ENCODE results near the gene SMG6.
"Not testable (repeated sequence)": the region's sequence is repeated elsewhere in the genome, so short reads cannot be mapped to it uniquely, and the experiment has no call there.

SMG6 gene

DNA sequence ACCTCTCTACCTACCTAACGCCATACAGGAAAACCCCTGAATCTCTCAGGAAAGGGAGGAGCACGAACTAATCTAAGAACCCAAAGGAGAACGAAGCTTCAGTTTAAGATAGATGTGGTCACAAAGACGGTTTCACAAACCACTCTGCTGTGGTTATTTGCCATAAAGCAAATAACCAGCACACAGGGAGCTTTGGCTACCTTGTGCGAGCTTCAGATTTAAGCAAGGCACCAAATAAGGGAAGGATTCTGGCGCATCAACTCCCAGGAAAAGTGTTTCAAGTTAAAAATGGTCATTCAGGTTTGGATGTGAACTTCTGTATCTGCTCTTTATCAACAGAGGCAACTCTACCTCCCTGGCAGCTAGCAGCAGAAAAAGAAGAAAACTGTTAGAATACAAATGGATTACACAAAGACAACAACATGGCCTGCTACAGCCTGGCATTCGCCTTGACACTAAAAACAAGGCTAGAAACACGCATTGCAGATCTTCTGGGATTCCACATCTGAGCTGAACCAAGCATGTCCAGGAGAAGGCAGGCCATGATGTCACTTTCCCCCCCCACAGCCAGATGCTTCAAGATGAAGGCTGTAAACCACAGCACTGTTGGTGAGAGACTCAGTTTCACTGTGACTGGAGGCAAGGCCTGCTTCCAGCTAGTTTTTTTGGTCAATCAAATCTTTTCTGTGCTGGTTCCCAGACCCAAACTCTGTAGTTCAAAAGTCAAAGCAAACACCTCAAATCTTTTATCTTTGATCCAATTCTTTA is 43.6 kb downstream of the SMG6 start:
- no peak for DNase-seq

DNA sequence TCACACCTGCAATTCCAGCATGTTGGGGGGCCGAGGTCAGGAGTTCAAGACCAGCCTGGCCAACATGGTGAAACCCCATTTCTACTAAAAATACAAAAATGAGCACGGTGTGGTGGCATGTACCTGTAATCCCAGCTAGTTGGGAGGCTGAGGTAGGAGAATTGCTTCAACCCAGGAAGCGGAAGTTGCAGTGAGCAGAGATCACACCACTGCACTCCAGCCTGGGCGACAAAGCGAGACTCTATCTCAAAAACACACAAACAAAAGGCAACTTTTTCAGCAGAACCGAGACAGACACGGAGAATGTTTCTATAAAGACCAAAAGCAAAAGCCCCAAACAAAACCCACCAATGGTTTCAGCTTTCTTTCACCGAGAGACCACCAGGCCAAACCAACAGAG is 44.8 kb downstream of the SMG6 start:
- DNase-seq = not testable (repeated sequence)

DNA sequence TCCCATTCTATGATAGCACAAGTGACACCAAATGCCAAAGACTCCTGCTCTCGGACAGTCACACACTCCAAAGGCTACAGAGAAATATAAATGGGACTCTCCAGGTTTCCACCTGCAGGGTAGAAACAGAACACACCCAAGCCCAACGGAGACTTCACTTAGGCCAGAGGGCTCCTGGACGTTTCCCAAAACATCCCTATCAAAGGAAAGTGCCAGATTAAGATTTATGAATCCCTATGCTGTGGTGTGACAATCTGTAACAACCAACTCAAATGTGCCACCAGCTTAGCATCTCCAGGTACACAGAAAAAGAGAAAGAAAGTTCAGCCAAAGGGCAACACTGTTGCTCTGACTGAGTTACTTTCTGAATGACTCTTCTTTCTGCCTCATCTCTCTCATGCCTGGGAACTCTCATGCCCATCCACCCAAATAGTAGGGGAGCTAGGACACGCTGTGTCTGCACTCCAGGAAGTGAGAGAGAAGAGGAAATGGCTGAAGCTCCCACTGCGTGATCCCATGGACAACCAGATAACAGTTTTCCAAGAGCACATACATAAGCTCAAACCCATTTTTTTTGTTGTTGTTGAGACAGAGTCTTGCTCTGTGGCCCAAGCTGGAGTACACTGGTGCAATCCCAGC is 49.7 kb downstream of the SMG6 start:
- DNase-seq = no peak

DNA sequence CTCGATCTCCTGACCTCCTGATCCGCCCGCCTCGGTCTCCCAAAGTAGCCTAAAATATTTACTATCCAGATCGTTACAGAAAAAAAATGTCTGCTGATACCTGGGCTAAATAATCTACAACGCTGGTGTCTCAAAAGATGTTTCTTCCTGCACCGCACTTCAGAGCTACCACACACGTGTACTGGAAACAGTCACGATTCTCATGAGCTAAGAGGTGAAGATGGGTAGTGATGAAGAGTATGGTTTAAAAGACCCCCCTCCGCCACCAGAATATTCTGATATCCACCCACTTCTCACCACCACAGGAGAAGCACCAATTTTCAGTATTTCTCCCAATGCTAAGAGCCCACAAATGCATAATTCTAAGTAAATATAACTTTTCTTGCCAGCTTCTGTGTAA is 50.2 kb downstream of the SMG6 start:
- no peak for DNase-seq

DNA sequence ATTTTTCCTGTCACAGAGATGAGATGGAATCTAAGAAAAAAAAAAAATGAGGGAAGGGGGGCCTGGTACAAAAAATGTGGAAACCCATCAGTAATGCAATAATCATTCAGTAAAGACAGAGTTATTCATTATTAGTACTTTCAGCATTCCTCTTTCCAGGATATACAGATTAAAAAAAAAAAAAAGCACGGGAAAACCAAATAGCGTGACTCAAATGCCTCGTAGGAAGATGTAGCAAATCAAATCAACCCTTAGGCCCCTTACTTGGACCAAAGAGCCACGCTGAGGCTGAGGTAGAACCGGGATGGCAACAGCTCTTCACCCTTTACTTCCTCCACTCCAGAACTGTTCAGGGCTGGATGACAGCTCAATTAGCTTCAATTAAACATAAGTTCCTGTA is 52.5 kb downstream of the SMG6 start:
- DNase-seq = no peak

DNA sequence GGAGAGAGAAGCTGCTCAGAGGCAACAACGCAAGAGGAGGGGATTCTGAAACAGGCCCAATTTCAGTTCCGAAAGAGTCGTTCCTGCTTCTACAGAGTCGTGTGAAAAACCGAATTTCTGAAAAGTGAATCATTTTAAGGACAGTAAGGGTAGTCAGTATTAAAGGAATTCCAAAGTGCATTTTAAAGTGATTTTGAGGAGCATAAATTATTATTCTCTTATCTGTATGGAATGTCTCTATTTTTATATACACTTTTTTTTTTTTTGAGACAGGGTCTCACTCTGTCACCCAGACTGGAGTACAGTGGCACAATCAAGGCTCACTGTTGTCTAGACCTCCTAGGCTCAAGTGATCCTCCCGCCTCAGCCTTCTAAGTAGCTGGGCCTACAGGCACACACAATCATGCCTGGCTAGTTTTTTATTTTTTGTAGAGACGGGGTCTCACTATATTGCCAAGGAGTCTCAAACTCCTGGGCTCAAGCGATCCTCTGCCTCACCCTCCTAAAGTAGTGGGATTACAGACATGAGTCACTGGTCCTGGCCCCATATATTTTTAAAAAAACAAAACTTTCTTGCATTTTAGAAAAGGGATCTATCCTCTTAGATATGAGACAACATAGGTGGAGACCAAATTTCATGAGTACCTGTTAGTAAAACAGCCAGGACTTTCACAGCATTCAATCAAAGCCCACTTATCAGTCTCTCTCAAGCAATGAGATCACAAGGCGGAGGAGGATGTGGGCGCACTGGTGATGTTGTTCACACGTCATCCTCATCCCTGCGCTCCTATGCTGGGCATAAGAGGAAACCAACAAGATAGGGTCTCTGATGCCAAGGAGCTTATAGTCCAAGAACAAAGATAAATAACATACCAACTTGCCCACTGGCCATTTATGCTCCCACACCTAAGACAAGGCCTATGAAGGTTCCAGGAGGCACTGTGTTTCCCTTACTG is 53.2 kb downstream of the SMG6 start:
- DNase-seq = no peak

DNA sequence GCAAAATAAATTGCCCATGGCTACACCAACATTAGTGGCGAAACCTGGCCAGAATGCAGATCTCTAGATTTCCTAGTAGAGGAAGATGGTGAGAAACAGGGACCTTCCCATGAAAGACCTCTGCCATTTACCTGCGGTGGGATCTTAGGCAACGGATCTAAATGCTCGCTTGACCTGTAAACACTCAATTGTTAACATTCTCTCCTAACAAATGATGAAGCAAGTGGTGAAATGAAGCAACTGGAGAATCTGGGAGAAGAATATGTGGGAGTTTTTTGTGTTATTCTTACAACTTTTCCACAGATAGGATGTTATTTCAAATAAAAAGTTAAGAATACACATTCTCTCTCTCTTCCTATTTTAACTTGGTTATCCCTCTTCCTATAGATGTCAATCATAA is 56.6 kb downstream of the SMG6 start:
- no peak for DNase-seq

DNA sequence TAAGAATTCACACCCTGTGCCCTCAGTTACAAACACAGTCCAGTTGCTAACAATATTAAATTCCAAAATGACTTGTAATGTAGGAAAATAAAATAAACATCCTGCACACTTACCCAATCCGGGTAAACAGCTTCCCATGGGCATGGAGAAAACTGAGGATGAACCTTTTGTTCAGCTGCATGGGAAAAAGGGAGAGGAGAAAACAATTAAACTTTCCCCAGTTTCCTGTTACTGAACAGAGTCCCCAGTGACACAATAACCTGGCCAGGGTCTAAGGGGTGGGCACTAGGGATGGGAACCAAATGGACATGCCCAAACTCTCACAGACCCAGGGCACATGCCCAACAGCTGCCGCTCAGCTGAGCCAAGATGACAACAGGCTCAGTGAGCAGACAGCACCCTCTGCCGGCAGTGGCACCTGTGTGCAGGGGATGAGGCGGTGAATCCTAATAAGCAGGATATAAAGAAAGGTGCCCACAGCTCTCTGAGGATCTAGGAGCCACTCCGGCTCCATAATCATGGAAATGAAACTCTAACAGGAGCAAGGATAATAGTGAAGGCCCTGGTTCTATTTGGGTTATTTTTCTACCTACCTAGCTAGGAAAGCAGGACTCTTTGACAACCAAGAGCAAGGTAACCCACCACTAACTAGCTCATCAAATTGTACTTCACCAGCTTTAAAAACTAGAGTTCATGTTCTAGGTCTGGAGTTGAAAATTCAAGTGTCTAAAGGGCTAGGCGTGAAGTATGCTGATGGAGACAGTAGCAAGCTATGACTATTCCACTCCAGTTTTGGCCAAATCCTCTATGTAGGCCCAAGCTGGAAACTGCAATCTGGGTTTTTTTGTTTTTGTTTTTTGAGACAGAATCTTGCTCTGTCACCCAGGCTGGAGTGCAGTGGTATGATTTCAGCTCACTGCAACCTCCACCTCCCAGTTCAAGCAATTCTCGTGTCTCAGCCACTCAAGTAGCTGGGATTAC is 58.8 kb downstream of the SMG6 start:
- DNase-seq = peak; percentile 29

DNA sequence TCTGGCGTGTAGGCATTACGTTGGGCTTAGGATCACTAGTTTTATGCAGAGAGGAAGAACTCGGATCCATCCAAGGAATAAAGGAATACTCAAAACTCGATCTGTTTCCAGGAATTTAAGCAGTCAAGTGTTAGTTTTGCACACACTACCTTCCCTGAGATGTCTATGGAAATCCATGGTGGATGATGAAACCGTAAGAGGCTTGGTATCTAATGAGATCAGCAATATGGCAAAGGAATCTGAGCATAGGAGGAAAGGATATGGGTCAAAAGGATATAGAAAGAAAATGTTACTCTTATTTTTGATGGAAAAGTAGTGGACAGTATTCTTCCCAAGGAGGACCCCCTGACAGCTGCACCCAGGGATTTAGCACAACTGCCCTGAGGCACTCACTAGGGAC is 59.6 kb downstream of the SMG6 start:
- DNase-seq = no peak

DNA sequence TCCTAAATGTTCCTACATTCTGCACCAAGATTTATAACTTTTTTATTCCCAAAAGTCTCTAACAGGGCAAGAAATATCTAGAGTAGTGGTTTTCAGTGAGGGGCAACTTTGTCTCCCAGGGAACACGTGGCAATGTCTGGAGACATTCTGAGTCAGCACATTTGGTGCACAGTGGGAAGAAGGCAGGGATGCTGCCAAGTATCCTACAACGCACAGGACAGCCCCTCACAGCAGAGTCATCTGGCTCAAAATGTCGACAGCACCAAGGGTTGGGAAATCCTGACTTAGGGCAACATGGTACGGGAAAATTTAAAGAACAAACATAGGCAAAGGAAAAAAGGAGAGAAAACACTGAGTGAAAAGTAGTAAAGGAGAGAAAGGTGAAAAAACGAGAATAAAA is 61.8 kb downstream of the SMG6 start:
- DNase-seq = no peak

DNA sequence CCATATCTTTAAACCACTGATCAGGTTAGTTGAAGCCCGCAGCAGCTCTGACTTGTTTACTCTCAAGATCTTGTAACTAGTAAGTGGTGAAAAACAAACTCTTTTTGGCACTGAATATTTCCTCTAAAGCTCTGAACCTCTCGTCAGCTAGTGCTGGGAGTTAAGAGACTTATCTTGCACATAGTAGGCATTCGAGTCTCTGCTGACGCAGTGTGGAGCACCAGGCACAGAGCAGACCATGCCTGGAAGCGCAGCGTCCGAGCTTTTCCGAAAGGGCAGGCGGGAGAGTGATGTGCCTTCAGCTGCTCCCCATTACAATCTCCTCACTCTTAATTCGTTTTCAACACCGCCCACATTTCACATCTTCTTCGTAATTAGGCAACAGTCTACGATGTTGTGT is 63.0 kb downstream of the SMG6 start:
- no peak for DNase-seq

DNA sequence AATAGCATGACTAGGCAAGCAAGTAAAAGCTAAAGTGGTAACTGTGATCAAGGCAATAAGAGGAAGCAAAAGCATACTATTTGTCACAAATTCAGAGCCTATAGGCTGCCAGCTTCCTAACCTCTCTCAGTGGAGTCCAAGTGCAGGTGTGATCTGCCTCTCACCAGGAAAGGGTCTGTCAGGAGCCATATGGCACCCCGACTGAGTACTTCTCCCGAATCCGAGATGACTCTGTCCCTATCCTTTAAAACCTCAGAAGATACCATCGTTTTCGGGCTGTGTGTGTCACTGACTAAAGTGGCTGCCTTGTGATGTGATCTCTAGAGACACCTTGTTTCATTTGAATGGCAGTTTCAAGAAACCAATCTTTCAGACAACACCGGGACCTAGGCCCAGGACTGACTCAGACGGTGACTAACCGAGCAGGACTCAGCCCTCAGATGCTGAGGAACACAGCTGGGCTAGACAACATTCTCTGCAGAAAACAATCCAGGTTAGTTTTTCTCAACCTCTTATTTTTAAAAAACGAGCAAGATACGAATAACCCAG is 63.6 kb downstream of the SMG6 start:
- DNase-seq = peak; percentile 31

DNA sequence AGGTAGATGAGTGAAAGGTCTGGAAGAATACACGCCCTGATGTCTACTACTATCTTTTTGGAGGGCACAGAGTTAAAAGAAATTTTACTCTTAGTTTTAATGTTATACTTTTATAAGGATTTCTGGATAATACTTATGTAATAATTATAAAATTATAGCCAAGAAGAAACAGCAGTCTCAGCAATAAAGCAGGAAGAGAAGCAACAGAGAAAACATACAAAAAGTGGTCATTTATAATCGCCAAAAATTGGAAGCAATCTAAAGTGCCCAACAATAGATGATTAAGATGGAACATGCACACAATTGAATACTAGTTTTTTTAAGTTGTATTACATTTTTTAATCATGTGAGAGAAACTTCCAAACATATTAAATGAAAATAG is 64.4 kb downstream of the SMG6 start:
- no peak for DNase-seq

DNA sequence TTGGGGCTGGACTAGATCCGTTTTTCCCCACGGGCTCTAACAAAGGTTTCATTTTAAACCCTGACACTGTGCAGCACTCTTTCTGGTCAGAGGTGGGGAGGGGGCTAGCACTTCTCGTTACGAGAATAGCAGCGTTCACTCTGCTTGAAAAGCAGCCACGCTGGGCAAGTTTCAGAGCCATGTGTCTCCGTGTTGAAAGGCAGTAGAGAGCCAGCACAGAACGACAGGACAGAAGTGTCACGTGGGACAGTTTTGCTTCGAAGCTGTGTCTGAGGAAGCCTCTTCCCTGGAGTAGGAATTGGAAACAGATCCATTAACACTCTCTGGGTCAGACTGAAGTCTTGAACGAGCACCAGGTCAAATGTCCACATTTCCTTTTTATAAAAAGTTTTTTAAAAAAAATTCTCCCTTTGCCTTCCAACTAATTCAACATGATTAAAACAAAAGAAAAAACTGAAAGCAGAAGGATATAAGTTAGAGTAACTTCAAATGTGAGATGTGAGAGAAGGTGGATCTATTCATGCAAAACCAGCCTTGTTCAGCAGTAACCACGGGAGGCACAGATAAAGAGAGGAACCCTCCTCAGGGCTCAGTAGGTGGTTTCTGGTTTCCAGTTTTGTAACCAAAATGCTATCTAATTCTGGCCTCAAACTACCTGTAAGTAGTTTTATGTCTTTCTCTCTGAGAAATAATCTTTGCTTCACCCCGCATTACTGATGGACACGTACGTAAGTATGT is 65.0 kb downstream of the SMG6 start:
- no peak for DNase-seq

DNA sequence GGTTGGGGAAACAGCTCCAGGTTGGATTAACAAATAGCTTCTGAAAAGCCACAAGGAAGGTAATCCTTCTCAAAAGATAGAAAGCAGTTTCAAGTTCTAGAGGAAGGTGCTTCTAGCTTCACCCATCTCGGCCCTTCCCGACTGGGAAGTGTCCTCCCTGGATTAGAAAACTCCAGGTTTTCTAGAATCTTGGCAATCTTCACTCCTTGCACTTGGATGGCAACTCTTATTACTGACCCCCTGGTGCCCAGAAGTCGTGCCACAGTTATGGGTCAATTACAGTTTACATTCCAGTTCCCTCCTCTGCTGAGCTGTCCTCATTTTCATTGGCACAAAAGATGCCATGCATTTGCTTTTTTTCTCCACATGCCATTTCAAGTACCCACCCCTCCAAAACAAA is 65.6 kb downstream of the SMG6 start:
- DNase-seq = no peak

DNA sequence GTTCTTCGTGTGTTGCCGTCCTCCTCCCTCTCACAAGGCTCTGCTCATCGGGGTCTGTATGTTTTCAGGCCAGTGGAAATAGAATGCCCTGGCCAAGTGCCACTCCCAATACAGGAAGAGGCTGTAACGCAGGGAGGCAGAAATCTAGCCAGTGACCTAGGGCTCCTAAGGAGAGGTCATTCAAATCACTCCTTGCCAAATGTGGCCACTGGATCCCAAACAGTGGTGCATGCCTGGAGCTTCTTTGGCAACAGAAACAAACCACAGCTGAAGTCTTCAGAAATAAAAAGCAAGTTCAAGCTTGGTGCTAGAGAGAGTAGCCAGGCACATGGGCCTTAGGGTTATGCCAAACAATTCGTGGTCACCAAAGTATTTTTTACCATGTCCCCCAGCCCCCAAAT is 66.1 kb downstream of the SMG6 start:
- no peak for DNase-seq

DNA sequence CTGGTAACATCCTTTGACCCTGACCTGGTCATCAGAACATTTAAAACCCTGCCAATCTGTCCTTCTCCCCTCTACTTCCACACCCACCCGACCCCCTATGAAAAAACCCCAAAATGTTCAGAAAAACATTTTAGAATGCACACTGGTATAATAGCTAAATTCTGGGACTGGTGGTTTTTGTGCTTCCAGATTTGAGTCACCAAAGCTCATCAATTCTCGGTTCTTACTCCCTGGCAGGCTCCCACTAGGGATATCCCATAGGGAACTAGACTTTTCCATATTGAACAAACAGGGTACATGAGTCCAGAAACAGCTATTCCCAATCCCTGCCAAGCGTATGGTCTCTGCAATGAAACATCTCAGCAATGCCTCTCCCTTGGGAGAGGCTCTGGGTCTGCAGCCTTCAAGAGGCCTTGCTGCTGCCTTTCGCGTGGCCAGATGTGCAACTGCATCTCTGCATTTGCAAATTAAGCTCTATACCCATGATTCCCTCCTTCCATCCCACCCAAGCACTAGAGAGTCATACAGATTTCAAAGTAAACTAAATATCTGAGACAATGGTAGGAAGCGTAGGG is 67.7 kb downstream of the SMG6 start:
- DNase-seq = no peak

DNA sequence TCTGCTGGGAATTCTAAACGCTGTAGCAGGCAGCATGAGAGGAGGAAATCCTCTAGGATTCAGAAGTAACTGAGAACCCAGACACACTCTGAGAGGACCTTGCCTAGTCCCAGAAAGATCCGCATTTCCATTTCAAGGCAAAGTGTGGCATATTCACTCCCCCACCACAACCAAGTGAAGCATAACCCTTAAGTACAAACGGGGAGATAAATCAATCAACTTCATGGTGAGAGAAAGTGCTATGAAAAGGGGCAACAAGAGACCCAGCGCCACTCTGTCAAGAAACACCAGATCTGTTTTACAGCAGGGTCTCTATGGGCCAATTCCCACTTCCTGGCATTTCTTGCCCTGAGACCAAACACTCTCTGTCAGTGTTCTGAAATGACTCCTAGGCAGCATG is 68.3 kb downstream of the SMG6 start:
- DNase-seq = no peak

DNA sequence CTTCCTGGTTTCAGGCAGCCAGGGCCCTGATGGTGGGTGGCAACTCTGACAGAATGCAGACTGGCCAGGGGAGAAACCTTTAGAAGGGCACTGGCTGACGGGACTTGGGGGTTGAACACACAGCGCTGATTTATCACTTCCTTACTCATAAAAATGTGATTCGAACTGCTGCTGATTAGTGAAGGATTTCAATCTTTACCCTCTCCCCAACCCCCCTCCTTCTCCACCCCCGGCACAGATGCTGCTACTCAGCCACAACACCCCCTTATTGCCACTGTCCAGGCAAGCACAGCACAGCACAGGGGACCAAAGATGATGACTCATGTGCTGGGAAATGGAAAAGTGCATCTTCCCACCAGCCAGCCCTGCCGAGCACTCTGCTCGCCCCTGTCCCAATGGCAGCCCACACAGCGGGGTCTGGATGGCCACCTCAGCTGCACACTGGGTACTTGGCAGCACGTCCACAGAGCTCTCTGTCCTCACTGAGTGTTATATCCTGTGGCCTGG is 70.1 kb downstream of the SMG6 start:
- no peak for DNase-seq

DNA sequence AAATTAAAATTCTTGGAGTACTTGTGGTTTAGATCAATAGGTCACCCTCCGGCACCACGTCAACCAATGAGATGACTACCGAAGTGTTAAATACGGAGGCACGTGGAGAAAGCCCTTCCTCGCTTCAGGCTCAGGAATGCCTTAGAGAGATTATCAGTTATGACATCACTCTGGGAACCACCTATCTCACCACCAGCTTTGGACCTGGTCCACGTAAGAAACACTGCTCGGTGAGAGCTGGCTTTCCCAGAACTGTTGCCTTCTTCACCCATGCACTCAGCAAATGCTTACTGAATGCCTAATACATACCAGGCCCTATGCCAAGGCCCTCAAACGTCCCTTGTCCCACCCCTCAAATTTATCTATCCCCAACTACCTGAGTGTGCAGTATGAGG is 71.3 kb downstream of the SMG6 start:
- DNase-seq = no peak

DNA sequence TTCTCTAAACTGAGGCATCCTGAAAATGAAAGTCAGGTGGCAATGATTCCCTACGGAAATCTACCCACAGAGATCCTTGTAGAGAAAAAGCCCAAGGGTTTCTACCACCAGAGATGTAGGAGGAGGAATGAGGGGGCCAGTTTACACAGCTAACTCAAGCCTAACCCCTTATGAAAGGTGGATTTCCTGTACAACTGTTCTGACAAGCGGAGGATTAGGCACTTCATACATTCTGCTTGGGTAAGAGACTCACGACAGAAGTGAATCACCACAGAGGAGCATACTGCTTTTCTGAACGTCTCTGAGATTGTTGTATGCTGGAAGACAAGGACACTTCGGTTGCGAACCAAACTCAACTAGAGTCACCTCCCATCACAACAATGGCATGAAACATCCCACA is 72.7 kb downstream of the SMG6 start:
- no peak for DNase-seq
